ENCODE data around the gene PFKFB3.

Gene PFKFB3

DNA sequence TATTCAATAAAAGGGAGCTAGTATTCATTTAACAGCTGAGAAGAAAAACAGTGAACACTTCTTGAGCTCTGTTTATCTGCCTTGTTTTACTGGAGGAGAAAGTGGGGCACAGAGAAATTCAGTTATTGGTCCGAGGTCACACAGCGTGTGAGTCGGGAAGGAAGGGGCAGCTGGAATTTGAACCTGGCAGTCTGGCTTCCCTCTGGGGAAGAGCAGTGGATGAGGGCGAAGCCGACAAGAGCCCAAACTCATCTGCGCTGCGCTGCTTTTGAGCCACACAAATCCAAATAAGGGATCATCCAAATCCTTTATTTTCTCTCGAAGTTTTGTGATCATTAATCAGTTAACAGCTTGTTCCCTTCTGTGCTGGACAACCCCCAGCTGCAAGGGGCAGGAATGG lies 23.7 kb upstream of the PFKFB3 start:
- Mint-ChIP-seq H3K4me1 (peaks cover 58% of the 10 kb centered on the region), H3K4me3 (no peak overlapping the region), H3K9me3 (no peaks in the 10 kb centered on the region), H3K27me3 (ENCODE audit: low read depth, poor library complexity) (peaks cover 7% of the 10 kb centered on the region), H3K27ac (no peak overlapping the region), H3K36me3 (ENCODE audit: low read depth) (peaks cover 12% of the 10 kb centered on the region)
- no peak for TF ChIP-seq CTCF (IDR thresholded peaks at IDR 0.05)
- no peak for DNase-seq

GRCh38 chr10:6180480-6181110 lies 22.1 kb upstream of the PFKFB3 start:
- Mint-ChIP-seq H3K4me1 (peaks cover 51% of the 10 kb centered on the region), H3K36me3 (ENCODE audit: low read depth) (peaks cover 11% of the 10 kb centered on the region), H3K9me3 (no peaks in the 10 kb centered on the region), H3K4me3 (no peak overlapping the region), H3K27me3 (ENCODE audit: low read depth, poor library complexity) (peaks cover 7% of the 10 kb centered on the region), H3K27ac (no peak overlapping the region)
- TF ChIP-seq CTCF (IDR thresholded peaks at IDR 0.05), result no peak
- no peak for DNase-seq

DNA sequence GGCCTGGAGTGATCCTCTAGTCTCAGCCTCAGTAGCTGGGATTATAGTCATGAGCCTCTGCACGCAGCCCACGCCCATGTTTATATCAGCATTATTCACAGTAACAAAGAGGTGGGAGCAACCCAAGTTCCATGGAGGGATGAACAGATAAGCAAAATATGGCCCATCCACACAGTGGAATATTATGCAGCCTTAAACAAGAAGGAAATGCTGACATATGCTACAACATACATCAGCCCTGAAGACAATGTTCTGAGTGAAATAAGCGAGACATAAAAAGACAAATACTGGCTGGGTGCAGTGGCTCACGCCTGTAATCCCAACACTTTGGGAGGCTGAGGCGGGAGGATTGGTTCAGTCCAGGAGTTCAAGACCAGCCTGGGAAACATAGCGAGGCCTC lies 21.5 kb upstream of the PFKFB3 start:
- peaks cover 44% of the 10 kb centered on the region for H3K4me1 Mint-ChIP-seq
- no peak for DNase-seq
- no peaks in the 10 kb centered on the region for H3K9me3 Mint-ChIP-seq
- H3K27ac Mint-ChIP-seq, result no peak overlapping the region
- H3K4me3 Mint-ChIP-seq, result no peak overlapping the region
- no peak for TF ChIP-seq CTCF (IDR thresholded peaks at IDR 0.05)
- peaks cover 7% of the 10 kb centered on the region for H3K27me3 Mint-ChIP-seq (ENCODE audit: low read depth, poor library complexity)
- peaks cover 5% of the 10 kb centered on the region for H3K36me3 Mint-ChIP-seq (ENCODE audit: low read depth)

DNA sequence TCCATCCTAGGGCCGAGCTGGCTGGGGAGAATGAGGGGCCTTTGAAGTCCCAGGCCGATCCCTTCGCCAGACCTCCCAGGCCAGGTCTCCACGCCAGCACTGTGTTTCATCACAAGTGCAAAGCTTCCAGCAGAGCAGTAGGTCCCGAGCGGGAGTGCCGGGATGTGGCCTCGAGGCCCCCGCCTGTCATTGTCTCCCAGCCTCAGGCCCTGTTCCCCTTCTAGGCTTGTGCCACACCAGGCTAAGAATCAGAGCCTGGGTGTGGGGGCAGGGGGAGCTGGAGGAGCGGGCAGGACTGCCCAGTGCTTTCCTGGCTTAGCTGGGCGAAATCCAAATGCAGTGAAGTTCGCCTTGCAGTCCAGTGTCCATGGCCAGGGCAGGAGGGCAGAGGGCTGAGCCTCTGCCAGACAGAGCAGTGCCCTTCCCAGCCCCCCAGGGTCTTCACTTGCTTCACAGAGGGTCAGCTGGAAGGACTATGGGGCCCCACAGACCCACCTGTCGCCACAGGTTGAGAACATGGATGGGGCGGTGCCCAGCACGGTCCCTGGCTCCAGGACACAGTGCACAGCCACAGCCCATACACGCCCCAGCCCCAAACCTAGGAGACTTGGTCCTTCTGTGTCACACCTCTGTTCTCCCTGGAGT lies 20.2 kb upstream of the PFKFB3 start:
- Mint-ChIP-seq H3K9me3 (no peaks in the 10 kb centered on the region), H3K27ac (peak overlapping the region; percentile 89), H3K27me3 (ENCODE audit: low read depth, poor library complexity) (peaks cover 3% of the 10 kb centered on the region), H3K4me3 (no peak overlapping the region), H3K4me1 (peaks cover 31% of the 10 kb centered on the region), H3K36me3 (ENCODE audit: low read depth) (peaks cover 5% of the 10 kb centered on the region)
- no peak for TF ChIP-seq CTCF (IDR thresholded peaks at IDR 0.05)
- DNase-seq, result no peak

DNA sequence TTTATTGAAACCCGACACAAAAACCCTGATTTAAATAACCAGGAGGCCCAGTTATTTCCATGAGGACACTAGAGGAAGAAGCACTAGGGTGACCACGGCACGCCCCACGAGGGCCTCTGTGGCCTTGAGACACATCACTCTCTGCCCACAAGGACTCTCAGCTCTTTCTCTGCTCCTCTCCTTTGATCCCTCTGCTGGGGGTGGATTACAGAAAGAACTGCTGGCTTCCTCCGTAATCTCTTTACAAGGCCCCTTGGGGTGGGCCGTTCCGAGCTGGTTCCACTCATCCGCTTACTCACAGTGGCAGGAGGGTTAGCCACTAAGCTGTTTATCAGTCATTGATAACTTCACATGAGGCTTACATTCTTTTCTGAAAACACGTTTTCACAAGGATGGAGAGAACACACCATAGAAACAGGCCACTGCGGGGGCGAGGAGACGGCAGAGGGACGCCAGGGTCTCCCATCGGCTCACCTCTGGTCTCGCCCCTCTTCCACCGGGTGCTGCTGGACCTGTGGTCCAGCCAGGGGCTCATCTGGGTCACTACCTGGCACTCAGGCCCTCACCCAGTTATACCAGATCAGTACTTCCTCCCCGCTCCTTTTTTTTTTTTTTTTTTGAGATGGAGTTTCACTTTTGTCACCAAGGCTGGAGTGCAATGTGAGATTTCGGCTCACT lies 17.6 kb upstream of the PFKFB3 start:
- Mint-ChIP-seq H3K4me3 (no peak overlapping the region), H3K27me3 (ENCODE audit: low read depth, poor library complexity) (no peaks in the 10 kb centered on the region), H3K4me1 (peaks cover 12% of the 10 kb centered on the region), H3K27ac (no peak overlapping the region), H3K36me3 (ENCODE audit: low read depth) (peaks cover 7% of the 10 kb centered on the region), H3K9me3 (peaks cover 2% of the 10 kb centered on the region)
- TF ChIP-seq CTCF (IDR thresholded peaks at IDR 0.05), result no peak
- DNase-seq, result no peak
